Activated CD8-positive, alpha-beta memory T cell treated with anti-CD3 and anti-CD28 coated beads, Interleukin-2, amount 10 ng/mL, durations not matched to agents 7 days and 5 days (primary cell): ENCODE results near the gene FYCO1. TPM values are rescaled to one million over a fixed set of nuclear protein-coding genes. Genes with fewer than 3 reads are reported as not detected.
"Not testable (repeated sequence)": the region's sequence is repeated elsewhere in the genome, so short reads cannot be mapped to it uniquely, and the experiment has no call there.

ENCODE experiments used
- ATAC-seq: fragments of 150-1000 bp; cut with Tn5 transposase; one replicate; pipeline ENCODE4 v1.10.0; 2021; ENCODE audit warnings: moderate library complexity
- CTCF ChIA-PET: fragments of 350-600 bp; sonication (Branson Sonifier 250); formaldehyde crosslinking; loops from one replicate; lab custom pipeline; 2021; ENCODE audit warnings: antibody characterized with exemption; lab: Charles Lee
- DNase-seq: peaks from one replicate; pipeline ENCODE4 v3.0.0-alpha.2; 2020
- H3K27ac Mint-ChIP-seq: one replicate; pipeline ENCODE4 v1.8.0; 2021; ENCODE audit warnings: mild to moderate bottlenecking, mixed read lengths
- H3K27me3 Mint-ChIP-seq: one replicate; pipeline ENCODE4 v1.8.0; 2021; ENCODE audit warnings: mixed read lengths
- H3K36me3 Mint-ChIP-seq: one replicate; pipeline ENCODE4 v1.8.0; 2021; ENCODE audit warnings: mild to moderate bottlenecking, mixed read lengths
- H3K4me1 Mint-ChIP-seq: one replicate; pipeline ENCODE4 v1.8.0; 2021; ENCODE audit warnings: mixed read lengths
- H3K4me3 Mint-ChIP-seq: one replicate; pipeline ENCODE4 v1.8.0; 2021; ENCODE audit warnings: mild to moderate bottlenecking, moderate library complexity, mixed read lengths
- H3K9me3 Mint-ChIP-seq: one replicate; pipeline ENCODE4 v1.8.0; 2022; ENCODE audit warnings: low read depth, mixed read lengths
- total RNA-seq, 2 experiments: library from RNA; stranded (reverse); gene quantifications; one replicate each; pipeline ENCODE4 v1.2.3, GENCODE V29; 2021

FYCO1 gene
- total RNA-seq = 10 to 100 TPM; 19.1 to 27.7 TPM

GRCh38 chr3:45995236-45996192, at the start of gene FYCO1:
Gene FYCO1 (minus strand): TSS chr3:45995824. CDS start chr3:45984910, 10,914 bp downstream.
- Mint-ChIP-seq H3K27me3 (no peaks in the 10 kb centered on the region), H3K27ac (peak within 1 kb of the TSS; percentile 95), H3K4me3 (peak within 1 kb of the TSS; percentile 79), H3K36me3 (peaks cover 19% of the 10 kb centered on the region), H3K9me3 (no peaks in the 10 kb centered on the region), H3K4me1 (peaks cover 50% of the 10 kb centered on the region)
- DNase-seq = peak; percentile 94
- CTCF ChIA-PET = interaction anchor here (1.0 to 4.9 kb wide), 9 partner anchors 18 to 82 kb away, joined by 3 to 38 read pairs (median 6); no protein-coding TSS in a partner anchor
- peak; percentile 83 for ATAC-seq

GRCh38 chr3:46038916-46039315, 43.3 kb upstream of the FYCO1 start:
- no peak overlapping the region for H3K27ac Mint-ChIP-seq
- CTCF ChIA-PET = no interaction called here
- H3K9me3 Mint-ChIP-seq = peaks cover 5% of the 10 kb centered on the region
- H3K27me3 Mint-ChIP-seq = peaks cover 7% of the 10 kb centered on the region
- ATAC-seq (no peak), DNase-seq (no peak)
- no peaks in the 10 kb centered on the region for H3K4me1 Mint-ChIP-seq
- H3K36me3 Mint-ChIP-seq = peaks cover 19% of the 10 kb centered on the region
- no peak overlapping the region for H3K4me3 Mint-ChIP-seq

GRCh38 chr3:46038071-46038470, 42.4 kb upstream of the FYCO1 start:
- H3K4me1 Mint-ChIP-seq, ATAC-seq, CTCF ChIA-PET, H3K27ac Mint-ChIP-seq, H3K4me3 Mint-ChIP-seq, DNase-seq, H3K27me3 Mint-ChIP-seq, H3K9me3 Mint-ChIP-seq: not testable (repeated sequence)
- peaks cover 19% of the 10 kb centered on the region for H3K36me3 Mint-ChIP-seq

- Mint-ChIP-seq H3K27me3 (peaks cover 4% of the 10 kb centered on the region), H3K4me1 (no peaks in the 10 kb centered on the region), H3K36me3 (peaks cover 7% of the 10 kb centered on the region), H3K4me3 (no peak overlapping the region), H3K9me3 (peaks cover 3% of the 10 kb centered on the region), H3K27ac (no peak overlapping the region)
- CTCF ChIA-PET = no interaction called here
- no peak for ATAC-seq
- DNase-seq = no peak
Observed at GRCh38 chr3:46036191-46036590, 40.6 kb upstream of the FYCO1 start.

GRCh38 chr3:46031747-46032146, 36.1 kb upstream of the FYCO1 start:
- Mint-ChIP-seq H3K4me3 (no peak overlapping the region), H3K9me3 (peaks cover 13% of the 10 kb centered on the region), H3K36me3 (peaks cover 20% of the 10 kb centered on the region), H3K27me3 (no peaks in the 10 kb centered on the region), H3K4me1 (no peaks in the 10 kb centered on the region), H3K27ac (no peak overlapping the region)
- CTCF ChIA-PET = interaction anchor here (0.8 kb wide), 1 partner anchor 66 kb away, joined by 3 read pairs; no protein-coding TSS in a partner anchor
- no peak for ATAC-seq
- DNase-seq = no peak

- peaks cover 13% of the 10 kb centered on the region for H3K9me3 Mint-ChIP-seq
- no peak overlapping the region for H3K4me3 Mint-ChIP-seq
- peaks cover 20% of the 10 kb centered on the region for H3K36me3 Mint-ChIP-seq
- CTCF ChIA-PET = no interaction called here
- DNase-seq = no peak
- H3K27me3 Mint-ChIP-seq = no peaks in the 10 kb centered on the region
- ATAC-seq = no peak
- no peaks in the 10 kb centered on the region for H3K4me1 Mint-ChIP-seq
- H3K27ac Mint-ChIP-seq = no peak overlapping the region
Observed at GRCh38 chr3:46031269-46031668, 35.6 kb upstream of the FYCO1 start.

GRCh38 chr3:46030626-46031025, 35.0 kb upstream of the FYCO1 start:
- no peak for ATAC-seq
- H3K27me3 Mint-ChIP-seq = no peaks in the 10 kb centered on the region

GRCh38 chr3:46029953-46030543, 34.4 kb upstream of the FYCO1 start:
- Mint-ChIP-seq H3K27ac (no peak overlapping the region), H3K9me3 (peaks cover 13% of the 10 kb centered on the region), H3K4me1 (no peaks in the 10 kb centered on the region), H3K27me3 (no peaks in the 10 kb centered on the region), H3K4me3 (no peak overlapping the region), H3K36me3 (peaks cover 20% of the 10 kb centered on the region)
- ATAC-seq = no peak
- CTCF ChIA-PET = no interaction called here
- DNase-seq = no peak

More at GRCh38 chr3:46030626-46031025, 35.0 kb upstream of the FYCO1 start:
- no peak for DNase-seq
- Mint-ChIP-seq H3K9me3 (peaks cover 13% of the 10 kb centered on the region), H3K4me3 (no peak overlapping the region), H3K27ac (no peak overlapping the region), H3K4me1 (no peaks in the 10 kb centered on the region), H3K36me3 (peaks cover 20% of the 10 kb centered on the region)
- CTCF ChIA-PET = no interaction called here

- no peak for DNase-seq
Observed at GRCh38 chr3:46027736-46028397, 32.2 kb upstream of the FYCO1 start.

GRCh38 chr3:46027021-46027705, 31.5 kb upstream of the FYCO1 start, which contains the start of gene XCR1:
Gene XCR1 (minus strand): TSS chr3:46027483. CDS start chr3:46021947, 5,536 bp downstream.
- CTCF ChIA-PET = interaction anchor here (0.8 kb wide), 1 partner anchor 31 kb away, joined by 3 read pairs; no protein-coding TSS in a partner anchor
- H3K4me3 Mint-ChIP-seq = no peak within 1 kb of the TSS
- peaks cover 12% of the 10 kb centered on the region for H3K9me3 Mint-ChIP-seq
- peaks cover 16% of the 10 kb centered on the region for H3K36me3 Mint-ChIP-seq
- H3K27ac Mint-ChIP-seq = no peak within 1 kb of the TSS
- H3K27me3 Mint-ChIP-seq = no peaks in the 10 kb centered on the region
- no peak for DNase-seq
- H3K4me1 Mint-ChIP-seq = no peaks in the 10 kb centered on the region
- no peak for ATAC-seq

More at GRCh38 chr3:46027736-46028397, 32.2 kb upstream of the FYCO1 start:
- H3K4me1 Mint-ChIP-seq = no peaks in the 10 kb centered on the region
- CTCF ChIA-PET = interaction anchor here (1.3 kb wide), 1 partner anchor 48 kb away, joined by 3 read pairs; no protein-coding TSS in a partner anchor
- no peaks in the 10 kb centered on the region for H3K27me3 Mint-ChIP-seq
- no peak overlapping the region for H3K27ac Mint-ChIP-seq
- H3K36me3 Mint-ChIP-seq = peaks cover 16% of the 10 kb centered on the region
- H3K9me3 Mint-ChIP-seq = peaks cover 13% of the 10 kb centered on the region
- no peak for ATAC-seq
- H3K4me3 Mint-ChIP-seq = no peak overlapping the region

GRCh38 chr3:46025139-46025538, 29.5 kb upstream of the FYCO1 start:
- DNase-seq = no peak
- CTCF ChIA-PET = interaction anchor here (0.9 kb wide), 1 partner anchor 14 kb away, joined by 3 read pairs; no protein-coding TSS in a partner anchor
- H3K4me1 Mint-ChIP-seq = peaks cover 2% of the 10 kb centered on the region
- peaks cover 16% of the 10 kb centered on the region for H3K36me3 Mint-ChIP-seq
- no peaks in the 10 kb centered on the region for H3K27me3 Mint-ChIP-seq
- H3K27ac Mint-ChIP-seq = no peak overlapping the region
- ATAC-seq = no peak
- no peak overlapping the region for H3K4me3 Mint-ChIP-seq
- H3K9me3 Mint-ChIP-seq = peaks cover 11% of the 10 kb centered on the region

- ATAC-seq (no peak), DNase-seq (no peak)
- H3K9me3 Mint-ChIP-seq = peaks cover 8% of the 10 kb centered on the region
- no peaks in the 10 kb centered on the region for H3K27me3 Mint-ChIP-seq
- H3K36me3 Mint-ChIP-seq = peaks cover 9% of the 10 kb centered on the region
- CTCF ChIA-PET = interaction anchor here (1.0 kb wide), 1 partner anchor 90 kb away, joined by 3 read pairs; no protein-coding TSS in a partner anchor
- H3K4me3 Mint-ChIP-seq = no peak overlapping the region
- H3K27ac Mint-ChIP-seq = no peak overlapping the region
- H3K4me1 Mint-ChIP-seq = peaks cover 9% of the 10 kb centered on the region
Observed at GRCh38 chr3:46024131-46024530, 28.5 kb upstream of the FYCO1 start.
